GM21528 (cell line): ENCODE results near the gene C1orf21.

Experiments
- ATAC-seq: cut with Tn5 transposase; IDR thresholded peaks from one replicate; pipeline ENCODE4 v1.9.1; 2021; ENCODE audit warnings: mild to moderate bottlenecking, moderate library complexity; ENCODE audit not compliant: unreplicated experiment, low FRiP score

Gene C1orf21

DNA sequence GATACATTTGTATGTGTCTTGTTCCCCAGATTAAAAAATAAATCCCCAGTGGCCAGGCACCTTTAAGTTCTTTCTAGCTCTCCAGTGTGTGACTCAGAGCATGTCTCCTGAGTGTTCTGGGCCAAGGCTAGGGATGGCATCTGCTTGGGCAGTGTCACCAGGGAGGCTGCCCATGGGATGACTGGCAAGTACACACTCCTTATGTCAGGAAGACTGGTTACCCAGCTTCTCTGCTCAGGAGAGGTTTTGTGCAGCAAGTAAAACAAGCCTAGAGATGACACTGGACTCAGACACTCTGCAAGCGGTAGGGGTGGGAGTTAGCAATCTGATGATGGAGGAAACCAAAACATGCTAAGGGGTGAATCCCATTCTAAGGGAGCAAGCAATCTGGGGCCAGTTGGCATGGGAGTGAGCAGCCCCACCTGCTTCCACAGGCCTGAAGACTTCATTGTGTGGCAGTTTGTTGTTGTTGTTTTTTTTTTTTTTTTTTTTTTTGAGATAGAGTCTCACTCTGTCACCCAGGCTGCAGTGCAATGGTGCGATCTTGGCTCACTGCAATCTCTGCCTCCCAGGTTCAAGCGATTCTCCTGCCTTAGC, 230.7 kb downstream of the C1orf21 start:
- ATAC-seq: no peak

DNA sequence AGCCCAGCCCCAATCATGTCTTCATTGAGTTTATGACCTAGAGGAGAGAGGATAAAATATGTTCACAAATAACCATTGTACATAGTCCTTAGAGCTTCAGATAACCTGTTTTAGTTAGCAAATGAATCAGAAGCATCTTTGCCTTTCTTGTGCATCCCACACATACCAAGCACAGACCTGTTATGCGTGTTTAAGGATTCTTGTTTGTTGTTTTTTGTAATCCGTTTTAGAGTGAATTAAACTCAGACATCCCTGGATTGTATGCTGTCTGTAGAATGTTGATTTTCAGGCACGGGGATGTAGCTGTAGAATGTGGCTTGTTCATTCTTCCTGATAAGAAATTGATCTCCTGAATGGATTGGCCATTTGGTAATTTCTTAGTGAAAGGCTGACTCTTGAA, 232.0 kb downstream of the C1orf21 start:
- no peak for ATAC-seq

DNA sequence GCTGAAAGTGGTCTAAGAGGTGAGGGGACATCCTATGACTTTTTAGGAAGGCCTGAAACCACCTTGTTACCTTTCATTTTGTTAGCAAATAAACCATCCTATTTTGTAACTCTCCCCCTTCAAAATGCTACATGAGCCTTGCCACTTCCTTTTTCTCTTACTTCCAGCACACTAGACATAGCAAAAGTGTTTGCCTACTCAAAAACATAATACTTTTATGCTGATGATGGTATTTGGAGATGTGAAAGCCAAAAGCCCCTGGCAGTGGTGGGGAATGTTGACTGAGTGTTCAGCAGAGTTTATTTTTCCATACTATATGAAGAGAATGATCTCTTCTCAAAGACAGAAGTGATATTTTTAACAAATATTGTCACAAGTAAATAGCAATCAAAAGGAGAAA, 233.6 kb downstream of the C1orf21 start:
- no peak for ATAC-seq

DNA sequence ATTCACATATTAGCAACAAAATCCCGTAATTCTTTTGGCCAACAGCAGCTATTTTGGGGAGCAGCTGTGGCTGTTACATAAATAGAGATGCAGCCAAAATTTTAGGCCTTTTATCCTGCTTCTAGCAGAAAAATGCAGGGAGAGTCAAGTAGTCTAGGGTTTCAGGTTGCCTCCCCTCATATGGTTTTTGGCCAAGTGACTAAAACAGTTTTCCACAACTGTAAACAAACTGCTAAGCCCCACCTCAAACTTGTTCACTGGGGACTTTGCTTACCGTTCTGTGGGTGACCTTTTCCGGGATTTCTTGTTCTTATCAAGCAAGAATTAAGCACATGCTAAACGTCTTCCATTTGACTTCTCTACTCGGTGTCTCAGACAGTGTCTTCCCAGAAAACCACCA, 234.4 kb downstream of the C1orf21 start:
- no peak for ATAC-seq

DNA sequence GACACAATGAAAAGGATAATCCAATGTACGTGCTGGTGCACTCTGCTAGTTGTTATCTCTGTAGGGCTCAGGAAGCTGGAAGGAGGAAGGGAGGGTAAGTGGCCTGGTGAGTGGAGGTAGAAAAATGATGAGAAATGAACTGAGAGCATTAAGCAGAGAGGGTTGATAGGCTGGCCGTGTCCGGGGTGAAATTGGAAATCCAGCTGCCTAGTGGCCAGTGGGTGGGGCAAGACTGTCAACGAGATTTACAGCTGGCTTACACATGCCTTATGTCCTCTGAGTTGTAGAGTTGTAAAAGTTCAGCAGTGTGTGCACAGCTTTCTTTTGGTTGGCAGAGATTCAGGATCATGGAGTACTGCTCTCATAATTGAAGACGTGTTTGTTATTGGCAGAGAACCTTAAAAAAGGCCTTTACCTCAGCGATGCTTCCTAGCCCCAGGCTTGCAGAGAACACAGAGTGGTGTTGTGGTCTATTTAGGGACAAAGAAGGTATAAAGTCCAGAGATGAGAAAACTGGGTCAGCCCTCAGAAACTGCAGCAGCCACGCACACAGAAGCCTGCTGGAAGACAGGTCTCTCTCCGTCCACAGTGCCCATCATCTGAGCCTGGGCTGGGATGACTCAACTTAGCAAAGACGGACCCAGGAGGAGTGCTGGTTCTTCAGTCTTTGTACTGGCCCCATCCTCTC, 235.5 kb downstream of the C1orf21 start:
- ATAC-seq: no peak

DNA sequence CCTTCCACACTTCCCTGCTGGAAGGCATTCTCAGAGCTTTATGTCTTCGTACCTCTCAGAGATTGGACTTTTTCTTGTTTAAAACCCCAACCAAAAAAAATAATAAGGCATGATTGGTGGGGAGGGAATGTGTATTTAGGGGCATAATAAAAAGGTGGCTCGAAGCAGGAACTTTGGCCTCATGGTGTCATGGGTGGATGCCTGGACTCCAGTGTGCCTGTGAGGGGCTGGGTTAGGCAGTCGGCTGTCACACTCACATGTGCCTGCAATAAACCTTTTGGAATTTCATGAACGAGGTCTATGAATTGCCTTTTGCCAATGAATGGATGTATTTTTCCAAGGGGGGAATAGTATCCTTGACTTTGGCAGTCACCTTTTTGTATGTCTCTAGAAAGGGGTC, 236.6 kb downstream of the C1orf21 start:
- no peak for ATAC-seq

DNA sequence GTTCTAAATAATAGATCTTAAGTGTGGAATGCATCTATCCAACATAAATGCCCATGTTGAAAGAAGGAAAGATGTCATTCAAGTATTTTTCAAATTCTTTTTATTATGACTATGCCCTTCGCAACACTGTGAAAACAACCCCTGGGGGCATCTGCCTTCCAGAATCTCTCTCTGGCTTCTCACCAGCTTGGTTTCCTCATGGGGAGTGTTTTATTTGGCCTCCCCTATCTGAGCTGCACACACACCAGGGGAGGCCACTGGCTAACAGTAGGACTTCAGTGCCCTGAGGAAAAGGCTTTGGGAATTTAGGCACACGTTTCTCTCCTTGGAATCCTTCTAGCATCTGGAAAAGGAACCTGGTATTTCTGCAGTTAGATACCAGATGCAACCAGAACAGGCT, 237.2 kb downstream of the C1orf21 start:
- ATAC-seq: no peak

DNA sequence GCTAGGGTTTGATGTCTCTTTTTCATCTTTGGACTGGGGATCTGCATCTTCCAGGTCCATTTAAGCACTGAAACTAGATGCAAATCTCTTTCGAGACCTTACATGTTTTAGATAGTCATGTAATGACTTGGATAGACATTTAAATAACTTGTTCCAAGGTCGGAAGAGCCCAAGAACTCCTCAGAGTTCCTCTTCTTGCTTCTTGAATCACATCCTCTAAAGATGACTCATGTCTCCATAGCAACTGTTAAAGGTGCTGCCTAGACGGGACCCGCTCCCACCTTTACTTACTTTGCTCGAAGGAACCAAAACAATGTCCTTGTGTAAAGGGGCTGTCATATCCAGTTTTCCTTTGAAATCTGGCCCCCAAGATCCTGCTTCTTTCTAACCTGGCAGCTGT, 237.8 kb downstream of the C1orf21 start:
- no peak for ATAC-seq

DNA sequence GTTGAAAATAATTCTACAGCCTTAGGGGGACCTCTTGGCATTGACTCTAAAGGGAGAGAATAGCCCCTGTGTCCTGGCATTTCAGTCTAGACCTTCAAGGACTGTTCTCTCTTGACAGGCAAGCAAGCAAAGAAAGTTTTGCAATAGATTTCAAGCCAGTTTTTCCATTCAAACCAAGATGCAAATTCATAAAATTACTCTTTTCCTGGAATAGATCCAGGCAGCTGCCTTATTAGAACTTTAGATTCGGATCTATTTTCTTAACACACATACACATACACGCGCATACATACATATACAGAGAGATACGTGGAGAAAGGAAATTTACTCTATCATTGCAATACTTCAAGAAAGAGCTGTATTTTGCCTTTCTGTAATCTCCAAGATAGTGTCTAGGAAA, 238.4 kb downstream of the C1orf21 start:
- ATAC-seq: no peak

DNA sequence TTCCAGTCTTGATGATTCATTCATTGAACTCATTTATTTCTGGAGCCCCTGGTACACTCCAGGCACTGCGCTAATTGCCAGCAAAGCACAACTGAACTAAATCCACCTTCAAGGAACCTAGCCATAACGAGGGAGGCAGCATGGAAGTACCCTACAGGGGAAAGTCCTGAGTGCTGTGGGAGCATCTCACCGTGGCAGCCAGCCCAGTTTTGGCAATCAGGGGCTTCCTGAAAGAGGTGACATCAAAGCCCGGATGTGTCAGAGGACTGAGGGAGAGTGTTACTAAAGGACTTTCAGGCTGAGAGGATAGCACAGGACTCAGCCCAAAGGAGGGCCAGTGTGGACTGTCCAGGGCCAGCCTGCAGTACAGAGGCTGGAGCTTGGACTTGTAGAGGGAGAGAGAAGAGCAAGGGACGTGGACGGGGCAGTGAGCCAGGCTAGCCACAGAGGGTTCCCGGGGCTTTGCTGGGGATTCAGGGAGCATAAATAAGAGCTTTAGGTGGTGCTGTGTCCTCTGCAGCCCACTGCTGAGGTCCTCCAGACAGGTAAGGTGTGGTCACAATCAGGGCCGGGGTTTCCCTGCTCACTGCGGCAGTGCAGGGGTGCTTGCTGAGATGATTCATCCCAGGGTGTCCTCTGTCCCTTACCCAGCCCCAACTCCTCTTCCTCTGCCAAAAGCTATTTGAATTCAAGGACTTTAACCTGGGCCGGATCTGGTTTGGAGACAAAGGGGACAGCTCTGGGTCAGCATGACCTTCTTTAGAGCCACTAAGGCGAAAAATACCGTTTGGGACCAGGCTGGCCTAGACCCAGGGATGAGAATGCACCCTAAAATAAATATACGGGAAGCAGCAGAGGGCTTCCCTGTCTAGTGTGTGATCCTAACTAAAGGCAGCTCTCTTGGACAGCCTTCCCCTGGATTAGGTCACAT, 239.5 kb downstream of the C1orf21 start:
- no peak for ATAC-seq

DNA sequence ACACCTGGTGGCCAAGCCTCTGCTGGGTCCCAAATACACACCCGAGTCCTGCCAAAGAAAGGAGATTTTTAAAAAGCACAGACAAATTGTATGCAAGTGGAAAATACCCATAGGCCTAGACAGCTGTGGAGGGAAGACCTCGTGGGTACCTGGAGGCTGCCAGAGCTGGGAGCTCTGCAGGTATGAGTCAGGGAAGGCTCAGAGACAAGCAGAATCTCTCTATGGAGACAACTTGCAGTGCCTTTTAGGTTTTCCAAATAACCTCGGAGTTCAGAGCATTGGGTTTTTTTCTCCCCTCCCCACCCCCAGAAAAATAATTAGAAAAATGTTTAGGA, 240.1 kb downstream of the C1orf21 start:
- ATAC-seq: no peak

DNA sequence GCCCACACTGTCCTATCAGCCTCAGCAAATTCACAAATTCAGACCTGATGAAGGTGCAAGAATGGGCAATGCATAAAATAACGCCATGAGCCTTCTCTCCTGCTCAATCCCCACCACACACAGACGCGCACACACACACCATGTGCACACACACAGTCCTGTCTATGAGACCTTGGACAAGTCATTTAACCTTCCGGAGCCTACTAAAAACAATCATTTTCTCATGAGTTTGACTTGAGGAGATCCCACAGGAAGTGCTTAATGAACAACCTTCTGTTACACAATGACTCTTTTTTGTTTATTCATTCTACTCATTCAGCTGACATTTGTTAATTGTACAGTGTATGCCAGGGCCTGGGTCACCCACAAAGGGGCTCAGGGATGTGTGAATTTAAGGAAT, 242.4 kb downstream of the C1orf21 start:
- ATAC-seq: no peak

DNA sequence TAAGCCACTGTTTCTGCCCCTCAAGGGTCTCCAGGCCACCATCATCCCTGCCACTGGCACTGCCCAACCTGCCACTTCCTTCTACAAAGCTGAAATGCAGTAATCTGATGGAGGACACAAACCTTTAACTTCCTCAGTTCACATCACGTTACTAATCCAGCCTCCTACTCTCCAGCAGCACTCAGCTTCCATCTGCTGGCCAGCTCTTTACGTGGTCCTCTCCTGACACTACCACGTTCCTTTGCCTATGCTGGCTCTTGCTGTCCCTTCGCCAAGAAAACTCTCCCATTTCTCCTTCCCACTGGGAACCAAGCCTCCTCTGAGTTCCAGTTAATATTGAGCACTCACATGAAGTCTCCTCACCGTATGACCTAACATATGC, 243.8 kb downstream of the C1orf21 start:
- ATAC-seq: no peak

DNA sequence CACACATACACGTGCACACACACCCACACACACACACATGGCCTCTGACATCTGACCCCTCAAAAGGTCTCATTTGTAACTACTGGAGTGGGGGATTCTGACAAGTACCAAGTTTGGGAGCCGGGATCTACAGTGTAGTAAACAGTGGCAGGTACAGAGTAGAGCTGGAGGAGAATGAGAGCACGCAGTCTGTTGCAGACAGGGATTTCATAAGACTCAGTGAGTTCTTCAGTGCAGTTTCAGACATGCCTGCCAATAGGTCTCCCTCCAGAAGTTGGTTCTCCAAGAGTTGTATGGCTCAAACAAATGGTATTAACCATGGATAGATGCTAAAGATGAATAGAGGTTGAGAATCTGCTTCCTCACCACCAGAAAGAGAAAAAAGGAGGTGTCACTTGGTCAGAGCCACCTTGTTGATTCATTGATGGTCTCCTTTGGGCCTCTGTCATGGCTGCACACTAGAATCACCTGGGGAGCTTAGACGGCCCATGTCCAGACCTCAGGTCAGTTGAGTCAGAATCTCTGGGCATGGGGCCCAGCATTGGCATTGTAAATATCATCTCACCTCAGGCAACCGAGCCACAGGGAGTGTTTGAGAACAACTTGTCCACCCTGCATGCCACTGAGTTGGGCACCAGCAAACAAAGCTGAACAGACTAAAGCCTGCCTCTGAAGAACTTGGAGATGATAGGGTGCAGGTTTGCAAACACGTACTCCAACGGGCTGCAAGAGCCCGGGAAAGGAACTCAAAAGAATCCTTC, 245.8 kb downstream of the C1orf21 start:
- ATAC-seq: no peak

DNA sequence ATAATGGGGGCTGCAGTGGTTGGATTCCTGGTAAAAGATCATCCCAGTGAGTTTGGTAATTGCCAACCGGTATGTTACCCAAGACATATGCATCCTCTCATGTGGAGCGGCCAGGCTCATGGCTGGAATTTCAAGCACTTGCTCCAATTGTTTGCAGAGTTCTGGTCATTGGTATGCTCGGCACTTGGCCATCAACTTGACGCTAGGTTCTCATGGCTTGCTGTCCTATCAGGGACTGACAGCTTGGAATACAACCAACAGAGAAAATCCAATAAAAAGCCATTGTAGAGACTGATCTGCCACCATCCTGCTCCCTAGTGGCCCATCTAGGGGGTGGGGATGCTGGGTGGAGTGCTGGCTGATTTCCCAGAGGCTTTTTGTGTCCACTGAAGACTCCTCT, 247.0 kb downstream of the C1orf21 start:
- ATAC-seq: no peak

DNA sequence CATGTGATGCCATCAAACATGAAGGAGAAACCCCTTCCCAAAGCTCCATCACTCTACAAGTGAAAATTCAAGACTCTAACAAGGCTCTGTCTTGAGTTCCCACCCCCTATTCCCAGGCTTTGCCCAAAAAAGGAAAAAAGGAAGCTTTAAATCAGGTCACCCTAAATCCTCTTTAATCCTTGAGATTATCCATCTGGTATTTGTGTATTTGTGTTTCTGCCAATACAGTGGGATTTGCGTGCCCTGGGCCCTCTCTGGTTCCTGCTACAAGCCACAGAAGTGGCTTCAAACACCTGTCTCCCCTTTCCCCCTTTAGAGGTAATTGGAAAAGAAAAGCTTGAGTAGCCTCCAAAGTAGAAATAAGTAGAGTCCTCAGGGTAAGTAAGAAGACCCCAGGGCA, 247.5 kb downstream of the C1orf21 start:
- no peak for ATAC-seq

DNA sequence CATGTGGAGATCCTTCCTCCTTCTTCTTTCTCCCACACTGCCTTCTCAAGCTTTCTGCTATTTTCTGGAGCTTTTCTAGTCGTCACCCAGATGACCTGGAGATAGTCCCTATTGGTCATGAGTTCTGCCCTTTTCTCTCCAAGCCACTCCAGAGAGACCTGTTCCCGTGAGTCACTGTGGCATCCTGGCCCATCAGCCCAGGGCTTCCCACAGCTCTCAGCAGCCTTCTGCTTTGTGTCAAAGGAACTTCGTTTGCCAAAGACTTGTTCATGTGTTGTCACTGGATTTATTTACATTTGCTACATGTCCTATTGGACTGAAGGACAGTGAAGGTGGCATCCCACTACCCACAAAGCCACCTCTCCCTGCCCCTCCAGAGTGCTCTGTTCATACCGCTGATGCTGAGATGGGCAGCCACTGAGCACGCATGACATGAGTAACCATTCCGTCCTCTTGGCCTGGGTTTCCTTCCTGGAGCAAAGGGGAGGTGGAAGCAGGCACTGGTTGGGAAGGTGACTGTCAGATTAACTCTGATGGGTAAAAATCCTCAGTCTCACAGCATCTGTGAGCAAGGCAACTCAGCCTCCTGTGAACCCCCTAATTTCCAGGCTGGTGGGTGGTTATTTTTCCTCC, 248.6 kb downstream of the C1orf21 start:
- ATAC-seq: no peak

DNA sequence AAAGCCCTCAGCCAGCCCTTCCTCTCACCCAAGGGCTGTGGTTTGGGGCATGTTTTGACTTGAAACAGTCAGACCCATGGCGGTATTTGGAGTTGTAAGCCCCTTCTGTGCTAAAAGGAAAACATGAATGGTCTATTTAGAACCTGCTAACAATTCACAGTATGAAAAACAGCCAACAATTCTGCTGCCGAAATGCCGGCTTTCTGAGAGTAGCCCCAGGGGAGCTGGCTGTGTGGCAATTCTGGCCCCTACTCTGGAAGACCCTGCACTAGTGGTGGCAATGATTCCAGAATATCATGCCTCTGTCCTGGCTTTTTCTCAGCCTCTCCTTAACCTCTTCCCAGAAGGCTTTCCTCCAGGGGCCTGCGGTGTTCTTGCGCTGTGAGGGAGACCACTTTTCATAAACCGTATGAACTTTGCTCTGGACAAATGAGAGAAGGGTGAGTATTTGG, 249.2 kb downstream of the C1orf21 start:
- no peak for ATAC-seq

DNA sequence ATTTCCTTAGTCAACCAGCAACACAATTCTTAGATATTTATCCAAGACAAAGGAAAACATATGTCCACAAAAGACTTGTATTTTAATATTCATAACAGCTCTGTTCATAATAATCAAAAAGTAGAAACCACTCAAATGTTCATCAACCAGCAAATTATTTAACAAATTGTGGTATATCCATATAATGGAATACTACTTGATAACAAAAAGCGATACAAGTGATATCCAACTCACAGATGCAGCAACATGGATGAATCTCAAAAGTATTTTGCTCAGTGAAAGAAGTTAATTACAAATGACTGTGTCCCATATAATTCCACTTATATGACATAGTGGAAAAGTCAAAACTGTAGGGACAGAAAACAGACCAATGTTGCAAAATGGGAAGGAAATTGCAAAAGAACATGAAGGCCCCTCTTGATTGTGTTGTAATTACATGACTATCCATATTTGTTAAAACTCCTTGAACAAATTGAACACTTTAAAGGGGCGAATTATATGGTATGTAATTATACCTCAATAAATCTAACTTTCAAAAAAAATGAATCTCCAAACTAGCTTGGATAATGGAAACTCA, 250.9 kb downstream of the C1orf21 start:
- no peak for ATAC-seq

DNA sequence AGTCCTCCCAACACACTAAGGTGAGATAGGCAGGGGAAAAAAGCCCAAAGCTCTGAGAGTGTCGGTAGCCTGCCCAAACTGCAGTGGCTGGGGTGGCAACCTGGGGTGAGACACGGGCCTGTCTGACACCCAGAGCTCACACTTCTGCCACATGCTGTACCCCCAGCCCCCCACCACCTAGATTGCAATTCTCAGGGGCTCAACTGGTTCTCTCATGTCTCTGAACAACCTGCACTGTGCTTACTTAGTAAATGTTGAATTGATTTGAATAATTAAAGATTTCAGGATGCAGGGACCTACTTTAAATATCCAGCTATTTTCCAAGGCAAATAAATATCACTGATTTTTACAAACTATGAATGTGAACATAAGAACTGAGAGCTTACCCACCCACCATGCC, 252.4 kb downstream of the C1orf21 start:
- no peak for ATAC-seq
